ENCODE measurements around the gene TCEANC.
A peak's percentile ranks its signal among the peaks of the same experiment; 100 is the strongest.

TCEANC gene

DNA sequence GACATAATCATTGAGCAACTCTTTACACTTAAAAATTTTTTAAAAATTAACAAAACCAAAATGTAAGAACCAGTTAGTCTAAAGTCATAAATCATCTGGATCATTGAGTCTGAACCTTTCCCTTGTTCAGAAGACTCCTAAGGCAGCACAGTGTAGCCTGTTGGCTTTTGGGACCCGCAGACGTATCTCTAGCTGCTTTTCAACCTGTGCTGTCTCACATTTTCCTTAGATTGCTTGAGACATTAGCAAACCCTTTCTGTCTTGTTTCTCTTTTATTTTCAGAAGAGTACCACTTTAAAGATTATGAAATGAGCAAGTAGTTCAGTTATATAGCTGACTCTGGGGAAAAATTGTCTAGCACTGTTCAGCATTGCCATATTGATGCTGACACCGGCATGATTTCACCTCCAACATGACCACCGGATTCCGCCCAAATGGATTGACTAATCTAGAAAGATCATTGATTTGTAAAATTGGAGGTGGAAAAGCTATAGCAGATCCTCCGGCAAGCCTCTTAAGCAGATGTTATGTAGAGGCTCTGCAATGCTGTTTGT, 8.9 kb downstream of the TCEANC start:
- H3K36me3 ChIP-seq (ENCODE audit: control insufficient read depth in 1 of 2, insufficient read depth in 2 of 2, low read length in 2 of 2) = no peaks in the 10 kb centered on the region
- no peak overlapping the region for H4K12ac ChIP-seq (ENCODE audit: low read depth, low read length)
- H3K4me3 ChIP-seq (ENCODE audit: low read depth, low read length) = no peak overlapping the region
- H2AK5ac ChIP-seq (ENCODE audit: low read length) = no peak overlapping the region
- H3K4me2 ChIP-seq (ENCODE audit: low read length) = no peak overlapping the region
- H4K91ac ChIP-seq (ENCODE audit: low read depth, low read length) = no peak overlapping the region
- H3K14ac ChIP-seq (ENCODE audit: low read length) = no peak overlapping the region
- WGBS (ENCODE audit: extremely low coverage, insufficient coverage, insufficient read length) = no CpG with 5 or more reads among the region's 6 CpGs
- no peaks in the 10 kb centered on the region for H3K79me2 ChIP-seq (ENCODE audit: control insufficient read depth, insufficient read depth, low read length, poor library complexity)
- H3K4me1 ChIP-seq (ENCODE audit: control insufficient read depth in 1 of 2, insufficient read depth in 2 of 2, low read length in 2 of 2) = peaks cover 0 to 4% of the 10 kb centered on the region in 2 experiments
- H3K23ac ChIP-seq (ENCODE audit: low read length) = no peak overlapping the region
- no peak overlapping the region for H3K9ac ChIP-seq (ENCODE audit: low read length)
- no peak overlapping the region for H3K18ac ChIP-seq (ENCODE audit: low read length)
- H3K9me3 ChIP-seq (ENCODE audit: insufficient read depth, low read depth, low read length) = no peaks in the 10 kb centered on the region
- H3K27me3 ChIP-seq (ENCODE audit: insufficient read depth, low read length) = no peaks in the 10 kb centered on the region
- H2BK5ac ChIP-seq (ENCODE audit: low read depth, low read length, poor library complexity) = no peak overlapping the region
- no peak overlapping the region for H4K8ac ChIP-seq (ENCODE audit: low read depth, low read length)
- H3K79me1 ChIP-seq (ENCODE audit: low read length) = peaks cover 7% of the 10 kb centered on the region
- peak overlapping the region; percentile 70 for H3K27ac ChIP-seq (ENCODE audit: low read depth, low read length)
- H3K4ac ChIP-seq (ENCODE audit: low read depth, low read length) = no peak overlapping the region
- no peak overlapping the region for H2BK12ac ChIP-seq (ENCODE audit: low read length)
- no peak overlapping the region for H2AFZ ChIP-seq (ENCODE audit: insufficient read depth, low read length, poor library complexity)
- no peak overlapping the region for H2BK120ac ChIP-seq (ENCODE audit: insufficient read depth, low read length, poor library complexity)
- no peak for DNase-seq

- H3K9me3 ChIP-seq (ENCODE audit: insufficient read depth, low read depth, low read length) = no peaks in the 10 kb centered on the region
- H4K12ac ChIP-seq (ENCODE audit: low read depth, low read length) = no peak overlapping the region
- H4K8ac ChIP-seq (ENCODE audit: low read depth, low read length) = no peak overlapping the region
- H2BK5ac ChIP-seq (ENCODE audit: low read depth, low read length, poor library complexity) = no peak overlapping the region
- H3K23ac ChIP-seq (ENCODE audit: low read length) = no peak overlapping the region
- no peaks in the 10 kb centered on the region for H3K79me2 ChIP-seq (ENCODE audit: control insufficient read depth, insufficient read depth, low read length, poor library complexity)
- DNase-seq = peak in 1 of 2 donors; percentile 32
- H3K14ac ChIP-seq (ENCODE audit: low read length) = no peak overlapping the region
- no peak overlapping the region for H2AFZ ChIP-seq (ENCODE audit: insufficient read depth, low read length, poor library complexity)
- no peak overlapping the region for H3K4ac ChIP-seq (ENCODE audit: low read depth, low read length)
- H3K18ac ChIP-seq (ENCODE audit: low read length) = no peak overlapping the region
- H2BK120ac ChIP-seq (ENCODE audit: insufficient read depth, low read length, poor library complexity) = no peak overlapping the region
- H3K27ac ChIP-seq (ENCODE audit: low read depth, low read length) = peak overlapping the region; percentile 70
- peaks cover 7% of the 10 kb centered on the region for H3K79me1 ChIP-seq (ENCODE audit: low read length)
- no peak overlapping the region for H2AK5ac ChIP-seq (ENCODE audit: low read length)
- no CpG with 5 or more reads among the region's 6 CpGs for WGBS (ENCODE audit: extremely low coverage, insufficient coverage, insufficient read length)
- no peaks in the 10 kb centered on the region for H3K27me3 ChIP-seq (ENCODE audit: insufficient read depth, low read length)
- peaks cover 0 to 4% of the 10 kb centered on the region in 2 experiments for H3K4me1 ChIP-seq (ENCODE audit: control insufficient read depth in 1 of 2, insufficient read depth in 2 of 2, low read length in 2 of 2)
- no peak overlapping the region for H4K91ac ChIP-seq (ENCODE audit: low read depth, low read length)
- H3K9ac ChIP-seq (ENCODE audit: low read length) = no peak overlapping the region
- H3K36me3 ChIP-seq (ENCODE audit: control insufficient read depth in 1 of 2, insufficient read depth in 2 of 2, low read length in 2 of 2) = no peaks in the 10 kb centered on the region
- H3K4me3 ChIP-seq (ENCODE audit: low read depth, low read length) = no peak overlapping the region
- no peak overlapping the region for H2BK12ac ChIP-seq (ENCODE audit: low read length)
- H3K4me2 ChIP-seq (ENCODE audit: low read length) = no peak overlapping the region
Measured at GRCh38 chrX:13662355-13662791, 9.4 kb downstream of the TCEANC start.

GRCh38 chrX:13664020-13664419, 11.1 kb downstream of the TCEANC start:
- Histone ChIP-seq H3K79me2 (ENCODE audit: control insufficient read depth, insufficient read depth, low read length, poor library complexity) (no peaks in the 10 kb centered on the region), H4K12ac (ENCODE audit: low read depth, low read length) (no peak overlapping the region)

GRCh38 chrX:13666836-13667235, 13.9 kb downstream of the TCEANC start:
- Histone ChIP-seq H3K27me3 (ENCODE audit: insufficient read depth, low read length) (no peaks in the 10 kb centered on the region), H4K8ac (ENCODE audit: low read depth, low read length) (no peak overlapping the region), H3K79me2 (ENCODE audit: control insufficient read depth, insufficient read depth, low read length, poor library complexity) (no peaks in the 10 kb centered on the region), H4K12ac (ENCODE audit: low read depth, low read length) (no peak overlapping the region), H3K4me2 (ENCODE audit: low read length) (no peak overlapping the region), H3K18ac (ENCODE audit: low read length) (no peak overlapping the region), H2BK5ac (ENCODE audit: low read depth, low read length, poor library complexity) (no peak overlapping the region), H3K36me3 (ENCODE audit: control insufficient read depth in 1 of 2, insufficient read depth in 2 of 2, low read length in 2 of 2) (no peaks in the 10 kb centered on the region), H2AK5ac (ENCODE audit: low read length) (no peak overlapping the region), H2AFZ (ENCODE audit: insufficient read depth, low read length, poor library complexity) (no peak overlapping the region), H3K79me1 (ENCODE audit: low read length) (peaks cover 14% of the 10 kb centered on the region), H3K9me3 (ENCODE audit: insufficient read depth, low read depth, low read length) (no peaks in the 10 kb centered on the region), H3K23ac (ENCODE audit: low read length) (no peak overlapping the region), H2BK120ac (ENCODE audit: insufficient read depth, low read length, poor library complexity) (no peak overlapping the region), H3K9ac (ENCODE audit: low read length) (no peak overlapping the region), H3K4me1 (ENCODE audit: control insufficient read depth in 1 of 2, insufficient read depth in 2 of 2, low read length in 2 of 2) (peaks cover 0 to 10% of the 10 kb centered on the region in 2 experiments), H3K4ac (ENCODE audit: low read depth, low read length) (no peak overlapping the region), H3K14ac (ENCODE audit: low read length) (no peak overlapping the region), H4K91ac (ENCODE audit: low read depth, low read length) (no peak overlapping the region), H3K4me3 (ENCODE audit: low read depth, low read length) (no peak overlapping the region), H3K27ac (ENCODE audit: low read depth, low read length) (no peak overlapping the region), H2BK12ac (ENCODE audit: low read length) (no peak overlapping the region)
- DNase-seq = no peak
- no CpG with 5 or more reads among the region's 3 CpGs for WGBS (ENCODE audit: extremely low coverage, insufficient coverage, insufficient read length)

More at GRCh38 chrX:13664020-13664419, 11.1 kb downstream of the TCEANC start:
- Histone ChIP-seq H2BK5ac (ENCODE audit: low read depth, low read length, poor library complexity) (peak overlapping the region; percentile 68), H3K27me3 (ENCODE audit: insufficient read depth, low read length) (no peaks in the 10 kb centered on the region), H3K79me1 (ENCODE audit: low read length) (peaks cover 10% of the 10 kb centered on the region), H2BK120ac (ENCODE audit: insufficient read depth, low read length, poor library complexity) (peak overlapping the region; percentile 33), H3K18ac (ENCODE audit: low read length) (no peak overlapping the region), H2AFZ (ENCODE audit: insufficient read depth, low read length, poor library complexity) (no peak overlapping the region), H3K4me1 (ENCODE audit: control insufficient read depth in 1 of 2, insufficient read depth in 2 of 2, low read length in 2 of 2) (peaks cover 0 to 8% of the 10 kb centered on the region in 2 experiments), H2AK5ac (ENCODE audit: low read length) (no peak overlapping the region), H2BK12ac (ENCODE audit: low read length) (no peak overlapping the region), H4K91ac (ENCODE audit: low read depth, low read length) (peak overlapping the region; percentile 51), H3K36me3 (ENCODE audit: control insufficient read depth in 1 of 2, insufficient read depth in 2 of 2, low read length in 2 of 2) (no peaks in the 10 kb centered on the region), H3K27ac (ENCODE audit: low read depth, low read length) (peak overlapping the region; percentile 71), H3K9me3 (ENCODE audit: insufficient read depth, low read depth, low read length) (no peaks in the 10 kb centered on the region), H3K23ac (ENCODE audit: low read length) (no peak overlapping the region), H3K4me3 (ENCODE audit: low read depth, low read length) (no peak overlapping the region), H3K4ac (ENCODE audit: low read depth, low read length) (no peak overlapping the region), H3K9ac (ENCODE audit: low read length) (no peak overlapping the region), H3K4me2 (ENCODE audit: low read length) (no peak overlapping the region), H3K14ac (ENCODE audit: low read length) (no peak overlapping the region), H4K8ac (ENCODE audit: low read depth, low read length) (no peak overlapping the region)
- DNase-seq = peak; percentile 27 to 72
- WGBS (ENCODE audit: extremely low coverage, insufficient coverage, insufficient read length) = no CpG with 5 or more reads among the region's 3 CpGs

All from trophoblast cell (in vitro differentiated cells and primary cell).